Progenitor cell of endocrine pancreas (in vitro differentiated cells): ENCODE data around the gene PAQR4. TPM values are rescaled to one million over a fixed set of nuclear protein-coding genes. Genes with fewer than 3 reads are reported as not detected.

Experiments
- DNase-seq: peaks from one replicate; pipeline ENCODE4 v3.0.0; 2021; ENCODE audit warnings: low spot score; ENCODE audit not compliant: unreplicated experiment
- H3K27ac Mint-ChIP-seq: 2 replicates; pipeline ENCODE4 v1.8.0; 2021; ENCODE audit warnings: mild to moderate bottlenecking, moderate library complexity, mixed read lengths
- H3K27me3 Mint-ChIP-seq: 2 replicates; pipeline ENCODE4 v1.8.0; 2021; ENCODE audit warnings: mixed read lengths
- H3K36me3 Mint-ChIP-seq: 2 replicates; pipeline ENCODE4 v1.8.0; 2022; ENCODE audit warnings: mixed read lengths; ENCODE audit not compliant: insufficient read depth
- H3K4me1 Mint-ChIP-seq: 2 replicates; pipeline ENCODE4 v1.8.0; 2021; ENCODE audit warnings: low read depth, mixed read lengths
- H3K4me3 Mint-ChIP-seq: 2 replicates; pipeline ENCODE4 v1.8.0; 2021; ENCODE audit warnings: low read depth, mild to moderate bottlenecking, moderate library complexity, mixed read lengths
- H3K9me3 Mint-ChIP-seq: 2 replicates; pipeline ENCODE4 v1.8.0; 2021; ENCODE audit warnings: low read depth, mixed read lengths
- total RNA-seq: library from RNA; stranded (reverse); gene quantifications from 2 replicates; pipeline ENCODE4 v1.2.1, GENCODE V29; 2021
- TF ChIP-seq, protein P1 (sequence below): fragments of 200-600 bp; sonication (generic); IDR thresholded peaks from one replicate; pipeline ENCODE4 v1.5.0; 2021; ENCODE audit warnings: antibody characterized with exemption, mild to moderate bottlenecking; ENCODE audit not compliant: unreplicated experiment

Gene PAQR4
- total RNA-seq, 1 donor from 2014 or later, result 13.0 TPM

DNA sequence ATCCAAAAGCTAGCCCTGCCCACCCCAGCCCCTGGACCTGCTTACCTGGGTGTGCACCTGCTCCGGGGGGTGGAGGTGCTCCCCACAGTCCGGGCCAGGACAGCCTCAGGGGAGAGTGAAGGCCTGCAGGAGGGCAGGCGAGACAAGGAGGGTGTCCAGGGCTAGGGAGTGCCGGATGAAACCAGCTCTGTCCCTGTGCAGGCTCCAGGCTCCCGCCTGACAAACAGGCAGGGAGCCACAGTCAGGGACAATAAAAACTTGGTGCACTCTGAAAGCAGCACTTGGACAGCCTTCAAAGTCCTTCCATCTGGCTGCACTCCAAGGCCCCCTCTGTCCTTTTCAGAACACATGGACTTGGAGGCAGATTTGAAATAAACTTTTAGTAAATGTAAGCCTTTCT, 3.9 kb downstream of the PAQR4 start:
- TF ChIP-seq, protein P1, sequence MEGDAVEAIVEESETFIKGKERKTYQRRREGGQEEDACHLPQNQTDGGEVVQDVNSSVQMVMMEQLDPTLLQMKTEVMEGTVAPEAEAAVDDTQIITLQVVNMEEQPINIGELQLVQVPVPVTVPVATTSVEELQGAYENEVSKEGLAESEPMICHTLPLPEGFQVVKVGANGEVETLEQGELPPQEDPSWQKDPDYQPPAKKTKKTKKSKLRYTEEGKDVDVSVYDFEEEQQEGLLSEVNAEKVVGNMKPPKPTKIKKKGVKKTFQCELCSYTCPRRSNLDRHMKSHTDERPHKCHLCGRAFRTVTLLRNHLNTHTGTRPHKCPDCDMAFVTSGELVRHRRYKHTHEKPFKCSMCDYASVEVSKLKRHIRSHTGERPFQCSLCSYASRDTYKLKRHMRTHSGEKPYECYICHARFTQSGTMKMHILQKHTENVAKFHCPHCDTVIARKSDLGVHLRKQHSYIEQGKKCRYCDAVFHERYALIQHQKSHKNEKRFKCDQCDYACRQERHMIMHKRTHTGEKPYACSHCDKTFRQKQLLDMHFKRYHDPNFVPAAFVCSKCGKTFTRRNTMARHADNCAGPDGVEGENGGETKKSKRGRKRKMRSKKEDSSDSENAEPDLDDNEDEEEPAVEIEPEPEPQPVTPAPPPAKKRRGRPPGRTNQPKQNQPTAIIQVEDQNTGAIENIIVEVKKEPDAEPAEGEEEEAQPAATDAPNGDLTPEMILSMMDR, result no peak
- no peaks in the 10 kb centered on the region for H3K9me3 Mint-ChIP-seq
- H3K4me3 Mint-ChIP-seq, result no peak overlapping the region
- no peaks in the 10 kb centered on the region for H3K4me1 Mint-ChIP-seq
- H3K36me3 Mint-ChIP-seq, result no peaks in the 10 kb centered on the region
- H3K27me3 Mint-ChIP-seq, result peaks cover 12% of the 10 kb centered on the region
- no peak overlapping the region for H3K27ac Mint-ChIP-seq
- DNase-seq, result no peak

DNA sequence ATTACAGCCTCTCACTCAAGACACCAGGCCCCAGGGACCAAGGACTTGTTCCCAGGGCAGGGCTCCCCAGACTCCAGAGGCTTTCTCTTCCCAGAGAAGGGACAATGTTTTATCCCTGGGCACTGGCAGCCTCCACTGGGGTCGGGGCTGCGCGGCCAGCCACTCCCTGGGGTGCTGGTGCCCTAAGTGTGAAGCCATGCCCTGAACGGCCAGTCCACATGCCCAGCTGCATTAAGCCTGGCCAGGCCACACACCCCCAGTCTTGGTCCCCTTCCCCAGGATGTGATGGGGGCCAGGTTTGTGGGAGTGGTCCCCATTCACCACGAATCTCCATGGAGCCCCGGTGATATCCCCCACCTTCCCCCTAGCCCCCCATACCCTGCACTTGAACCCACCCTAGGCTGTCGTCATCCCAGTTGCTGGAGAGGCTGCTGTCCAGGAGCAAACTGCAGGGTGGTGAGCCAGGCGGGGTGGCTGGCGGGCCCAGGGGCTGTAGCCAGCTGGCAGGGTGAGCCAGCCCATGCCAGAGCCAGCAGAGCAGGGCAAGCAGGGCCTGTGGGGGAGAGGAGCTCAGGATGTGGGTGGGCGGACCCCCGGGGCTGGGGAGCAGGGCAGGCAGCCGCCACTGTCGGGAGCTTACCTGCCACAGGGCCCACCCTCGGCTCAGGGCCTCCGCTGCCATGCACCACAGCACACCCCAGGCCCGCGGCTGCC, 4.6 kb downstream of the PAQR4 start:
- Mint-ChIP-seq H3K4me3 (no peak overlapping the region), H3K27me3 (peaks cover 7% of the 10 kb centered on the region), H3K4me1 (no peaks in the 10 kb centered on the region), H3K27ac (no peak overlapping the region), H3K36me3 (no peaks in the 10 kb centered on the region), H3K9me3 (no peaks in the 10 kb centered on the region)
- DNase-seq, result no peak
- TF ChIP-seq, protein P1, result no peak

DNA sequence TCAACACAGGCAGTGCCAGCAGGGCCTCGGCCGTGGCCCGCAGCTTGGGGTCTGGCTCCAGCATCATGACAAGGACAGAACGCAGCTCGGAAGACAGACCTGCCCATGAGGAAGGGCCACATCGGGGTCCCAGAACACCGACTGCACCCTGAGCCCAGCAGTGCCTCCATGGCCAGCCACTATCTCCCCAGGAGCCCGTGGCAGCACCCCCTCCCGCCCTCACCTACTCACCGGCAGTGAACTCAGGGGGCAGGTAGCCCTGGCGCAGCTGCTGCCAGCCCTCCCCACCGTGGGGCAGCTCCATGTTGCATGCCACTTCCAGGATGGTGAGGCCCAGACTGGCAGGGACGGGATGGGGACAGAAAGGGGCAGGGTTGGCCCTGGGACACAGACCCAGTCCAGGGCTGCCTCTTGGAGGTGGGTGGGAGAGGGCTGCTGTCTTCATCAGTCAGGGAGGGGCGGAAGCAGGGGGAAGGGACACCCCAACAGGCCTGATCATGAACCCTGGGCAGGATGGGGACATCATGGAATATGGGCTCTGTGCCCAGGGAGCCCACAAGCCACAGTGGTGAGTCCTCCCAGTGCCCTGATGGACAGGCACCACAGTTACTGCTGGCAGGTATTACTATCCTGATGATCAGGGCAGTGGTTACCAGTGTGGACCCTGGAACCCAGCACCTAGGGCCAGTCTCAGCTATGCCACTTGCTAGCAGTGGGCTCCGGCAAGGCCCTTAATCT, 5.3 kb downstream of the PAQR4 start:
- TF ChIP-seq, protein P1, result no peak
- no peak for DNase-seq
- Mint-ChIP-seq H3K27me3 (peaks cover 7% of the 10 kb centered on the region), H3K9me3 (no peaks in the 10 kb centered on the region), H3K27ac (no peak overlapping the region), H3K4me3 (no peak overlapping the region), H3K4me1 (no peaks in the 10 kb centered on the region), H3K36me3 (no peaks in the 10 kb centered on the region)

DNA sequence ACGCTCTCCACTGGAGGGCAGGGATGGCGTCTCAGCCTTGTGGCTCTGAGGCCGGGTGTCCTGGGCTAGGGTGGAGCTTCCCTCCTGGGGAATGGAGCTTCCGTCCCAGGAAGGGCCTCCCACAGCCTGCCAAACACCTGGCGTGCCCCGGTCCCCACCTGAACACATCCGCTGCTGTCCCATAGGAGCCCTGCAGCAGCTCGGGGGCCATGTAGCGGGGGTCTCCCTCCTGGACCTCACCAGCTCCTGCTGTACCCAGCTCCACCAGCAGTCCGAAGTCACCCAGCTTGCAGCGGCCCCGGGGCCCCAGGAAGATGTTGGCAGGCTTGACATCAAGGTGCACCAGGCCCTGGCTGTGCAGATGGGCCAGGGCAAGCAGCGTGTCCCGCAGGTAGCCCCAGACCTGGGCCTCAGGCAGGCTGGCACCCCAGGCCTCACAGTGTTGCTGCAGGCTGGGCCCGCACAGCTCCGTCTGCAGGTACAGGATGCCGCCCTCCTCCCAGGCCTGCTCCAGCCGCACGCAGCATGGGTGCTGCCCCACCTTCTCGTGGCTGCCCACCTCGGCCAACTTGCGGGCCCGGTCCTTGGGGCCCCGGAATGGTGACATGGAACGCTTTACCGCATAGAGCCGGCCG, 6.1 kb downstream of the PAQR4 start:
- Mint-ChIP-seq H3K4me1 (no peaks in the 10 kb centered on the region), H3K27ac (no peak overlapping the region), H3K27me3 (peaks cover 7% of the 10 kb centered on the region), H3K4me3 (no peak overlapping the region), H3K36me3 (no peaks in the 10 kb centered on the region), H3K9me3 (no peaks in the 10 kb centered on the region)
- no peak for DNase-seq
- TF ChIP-seq, protein P1, result no peak

DNA sequence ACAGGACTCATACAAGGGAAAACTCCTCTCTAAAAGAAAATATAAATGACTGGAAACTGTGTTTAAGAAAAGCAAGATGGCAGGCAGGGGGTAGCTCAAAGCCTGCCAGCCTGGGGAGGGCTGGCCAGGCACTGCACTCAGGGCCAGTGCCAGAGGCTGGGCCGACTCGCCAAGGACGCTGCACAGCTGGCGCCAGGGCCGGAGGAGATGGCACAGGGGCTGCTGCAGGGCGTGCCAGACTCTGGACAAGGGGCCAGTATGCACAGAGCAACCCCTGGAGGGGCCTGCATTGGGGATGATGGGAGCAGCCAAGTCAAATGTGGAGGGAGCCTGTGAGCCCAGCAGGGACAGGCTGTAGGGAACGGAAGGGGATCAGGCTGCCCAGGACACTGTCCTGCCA, 7.1 kb downstream of the PAQR4 start:
- H3K27me3 Mint-ChIP-seq, result peaks cover 2% of the 10 kb centered on the region
- no peaks in the 10 kb centered on the region for H3K9me3 Mint-ChIP-seq
- no peak overlapping the region for H3K4me3 Mint-ChIP-seq
- no peaks in the 10 kb centered on the region for H3K36me3 Mint-ChIP-seq
- no peak overlapping the region for H3K27ac Mint-ChIP-seq
- DNase-seq, result no peak
- peaks cover 3% of the 10 kb centered on the region for H3K4me1 Mint-ChIP-seq
- TF ChIP-seq, protein P1, result no peak
